ACC112 (cell line): ENCODE data around the gene ATAD5.
A peak's percentile ranks its signal among the peaks of the same experiment; 100 is the strongest.

Experiments used
- H2AFZ ChIP-seq: fragments of 200-600 bp; sonication (generic); one replicate; pipeline ENCODE4 v1.6.0; 2017; ENCODE audit warnings: antibody characterized with exemption, low read length; ENCODE audit not compliant: unreplicated experiment
- H3K27ac ChIP-seq: fragments of 200-600 bp; sonication (generic); 2 replicates; pipeline ENCODE4 v1.5.1; 2014; ENCODE audit warnings: low read depth, mild to moderate bottlenecking, antibody characterized with exemption, low read length, moderate library complexity
- H3K27me3 ChIP-seq: fragments of 200-600 bp; sonication (generic); 2 replicates; pipeline ENCODE4 v1.6.1; 2014; ENCODE audit warnings: mild to moderate bottlenecking, antibody characterized with exemption, low read length, moderate library complexity, mixed read lengths; ENCODE audit not compliant: insufficient read depth
- H3K36me3 ChIP-seq: fragments of 200-600 bp; sonication (generic); 2 replicates; pipeline ENCODE4 v1.6.1; 2016; ENCODE audit warnings: mild to moderate bottlenecking, antibody characterized with exemption, low read length, moderate library complexity, mixed read lengths; ENCODE audit not compliant: insufficient read depth
- H3K4me1 ChIP-seq: fragments of 200-600 bp; sonication (generic); one replicate; pipeline ENCODE4 v1.6.1; 2016; ENCODE audit warnings: low read length, mixed read lengths; ENCODE audit not compliant: insufficient read depth, unreplicated experiment, control insufficient read depth
- H3K4me3 ChIP-seq: fragments of 200-600 bp; sonication (generic); 2 replicates; pipeline ENCODE4 v1.5.1; 2014; ENCODE audit warnings: mild to moderate bottlenecking, low read depth, low read length
- H3K79me2 ChIP-seq: fragments of 200-600 bp; sonication (generic); one replicate; pipeline ENCODE4 v1.6.0; 2016; ENCODE audit warnings: low read length; ENCODE audit not compliant: control insufficient read depth, unreplicated experiment, insufficient read depth

Gene ATAD5

GRCh38 chr17:30831663-30832437, at the start of gene ATAD5:
Gene ATAD5, plus strand, starts transcription at chr17:30831966. Its CDS starts 382 bp downstream, at chr17:30832348.
- peaks cover 26% of the 10 kb centered on the region for H3K79me2 ChIP-seq
- peaks cover 5% of the 10 kb centered on the region for H3K4me1 ChIP-seq
- H3K27me3 ChIP-seq, result no peaks in the 10 kb centered on the region
- peak within 1 kb of the TSS; percentile 91 for H2AFZ ChIP-seq
- H3K27ac ChIP-seq, result peak within 1 kb of the TSS; percentile 40
- peak within 1 kb of the TSS; percentile 89 for H3K4me3 ChIP-seq
- H3K36me3 ChIP-seq, result no peaks in the 10 kb centered on the region

DNA sequence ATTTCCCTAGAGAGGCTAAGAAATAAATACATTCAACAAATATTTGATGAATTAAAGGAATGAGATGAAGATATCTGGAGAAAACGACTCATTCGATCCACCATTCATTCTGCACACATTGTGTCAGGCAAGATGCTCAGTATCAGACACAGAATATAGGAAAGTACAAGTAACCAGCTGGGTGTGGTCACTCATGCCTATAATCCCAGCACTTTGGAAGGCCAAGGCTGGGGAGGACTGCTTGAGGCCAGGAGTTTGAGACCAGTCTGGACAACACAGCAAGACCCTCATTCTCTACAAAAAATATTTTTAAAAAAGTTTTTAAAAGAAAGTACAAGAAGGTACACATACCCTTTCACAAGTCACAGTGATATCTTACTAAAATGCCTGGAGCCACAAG, 49.6 kb upstream of the ATAD5 start:
- Histone ChIP-seq H3K27me3 (no peaks in the 10 kb centered on the region), H2AFZ (no peak overlapping the region), H3K27ac (no peak overlapping the region), H3K4me1 (no peaks in the 10 kb centered on the region), H3K4me3 (no peak overlapping the region), H3K36me3 (peaks cover 14% of the 10 kb centered on the region), H3K79me2 (no peaks in the 10 kb centered on the region)

DNA sequence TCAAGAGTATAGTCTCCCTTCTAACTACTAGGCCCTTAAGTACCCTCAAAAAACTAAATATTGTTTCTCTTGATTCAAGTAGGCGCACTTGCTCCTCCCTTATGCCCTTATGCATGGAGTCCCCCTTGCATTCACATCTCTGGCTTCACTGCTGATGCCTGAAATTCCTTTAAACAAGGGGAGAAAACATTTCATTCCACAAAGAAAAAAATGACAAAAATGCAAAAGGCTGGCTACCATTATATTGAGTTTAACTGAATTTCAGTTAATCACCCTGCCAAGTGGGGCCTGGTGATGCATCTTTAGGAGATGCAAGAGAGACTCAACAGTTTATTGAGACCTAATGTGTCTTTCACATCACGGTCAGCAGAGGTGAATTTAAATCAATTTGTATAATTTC, 42.8 kb upstream of the ATAD5 start:
- Histone ChIP-seq H3K4me3 (no peak overlapping the region), H3K27me3 (no peaks in the 10 kb centered on the region), H3K4me1 (no peaks in the 10 kb centered on the region), H2AFZ (no peak overlapping the region), H3K36me3 (peaks cover 24% of the 10 kb centered on the region), H3K79me2 (no peaks in the 10 kb centered on the region), H3K27ac (no peak overlapping the region)

DNA sequence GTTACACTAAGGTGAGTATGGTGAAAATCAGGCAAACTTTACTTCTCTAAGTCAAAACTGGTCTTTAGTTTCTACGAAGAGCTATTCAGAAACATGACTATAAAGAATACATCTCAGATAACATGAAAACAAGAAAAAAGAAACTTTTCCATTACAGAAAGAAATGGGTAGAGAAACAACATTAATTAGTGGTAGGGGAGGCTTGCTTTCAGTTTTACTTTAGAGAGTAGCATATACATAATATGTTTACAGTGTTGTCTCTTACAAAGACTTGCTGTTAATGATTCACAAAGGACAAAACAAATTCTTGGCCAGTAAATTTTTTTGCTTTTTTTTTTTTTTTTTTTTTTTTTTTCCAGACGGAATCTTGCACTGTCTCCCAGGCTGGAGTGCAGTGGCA, 41.5 kb upstream of the ATAD5 start:
- no peak overlapping the region for H2AFZ ChIP-seq
- H3K36me3 ChIP-seq, result peaks cover 24% of the 10 kb centered on the region
- peak overlapping the region; percentile 13 for H3K27ac ChIP-seq
- H3K4me3 ChIP-seq, result no peak overlapping the region
- H3K79me2 ChIP-seq, result no peaks in the 10 kb centered on the region
- no peaks in the 10 kb centered on the region for H3K4me1 ChIP-seq
- H3K27me3 ChIP-seq, result no peaks in the 10 kb centered on the region

- Histone ChIP-seq H3K36me3 (peaks cover 24% of the 10 kb centered on the region), H3K79me2 (no peaks in the 10 kb centered on the region), H3K4me1 (no peaks in the 10 kb centered on the region), H3K27ac (no peak overlapping the region), H2AFZ (no peak overlapping the region), H3K4me3 (no peak overlapping the region), H3K27me3 (no peaks in the 10 kb centered on the region)
These were observed 38.3 kb upstream of the ATAD5 start for GRCh38 chr17:30793282-30793977.

DNA sequence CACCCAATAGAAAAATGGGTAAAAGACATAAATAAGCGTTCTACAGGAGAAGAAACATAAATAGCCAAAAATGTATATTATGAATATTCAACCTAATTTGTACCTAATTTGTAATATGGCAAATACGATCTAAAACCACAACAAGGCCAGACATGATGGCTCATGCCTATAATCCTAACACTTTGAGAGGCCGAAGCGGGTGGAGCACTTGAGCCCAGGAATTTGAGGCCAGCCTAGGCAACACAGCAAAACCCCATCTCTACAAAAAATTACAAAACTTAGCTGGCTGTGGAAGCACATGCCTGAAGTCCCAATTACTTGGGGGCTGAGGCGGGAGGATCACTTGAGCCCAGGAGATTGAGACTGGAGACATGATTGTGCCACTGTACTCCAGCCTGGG, 37.4 kb upstream of the ATAD5 start:
- no peak overlapping the region for H3K27ac ChIP-seq
- no peaks in the 10 kb centered on the region for H3K4me1 ChIP-seq
- H3K27me3 ChIP-seq, result no peaks in the 10 kb centered on the region
- no peaks in the 10 kb centered on the region for H3K79me2 ChIP-seq
- no peak overlapping the region for H3K4me3 ChIP-seq
- no peak overlapping the region for H2AFZ ChIP-seq
- H3K36me3 ChIP-seq, result peaks cover 20% of the 10 kb centered on the region

GRCh38 chr17:30796016-30796415, 35.8 kb upstream of the ATAD5 start:
- no peaks in the 10 kb centered on the region for H3K27me3 ChIP-seq
- 0 out of 2 replicates have a peak, but pooled peaks cover 13% of the 10 kb centered on the region for H3K36me3 ChIP-seq
- no peaks in the 10 kb centered on the region for H3K79me2 ChIP-seq
- H2AFZ ChIP-seq, result no peak overlapping the region
- peaks cover 5% of the 10 kb centered on the region for H3K4me1 ChIP-seq
- H3K4me3 ChIP-seq, result no peak overlapping the region
- H3K27ac ChIP-seq, result no peak overlapping the region

GRCh38 chr17:30801671-30802070, 30.1 kb upstream of the ATAD5 start:
- Histone ChIP-seq H3K27ac (no peak overlapping the region), H3K36me3 (peaks cover 7% of the 10 kb centered on the region; the same call in 1 of the 2 replicates), H3K4me3 (no peak overlapping the region), H3K27me3 (no peaks in the 10 kb centered on the region), H3K4me1 (peaks cover 5% of the 10 kb centered on the region), H3K79me2 (no peaks in the 10 kb centered on the region), H2AFZ (no peak overlapping the region)

DNA sequence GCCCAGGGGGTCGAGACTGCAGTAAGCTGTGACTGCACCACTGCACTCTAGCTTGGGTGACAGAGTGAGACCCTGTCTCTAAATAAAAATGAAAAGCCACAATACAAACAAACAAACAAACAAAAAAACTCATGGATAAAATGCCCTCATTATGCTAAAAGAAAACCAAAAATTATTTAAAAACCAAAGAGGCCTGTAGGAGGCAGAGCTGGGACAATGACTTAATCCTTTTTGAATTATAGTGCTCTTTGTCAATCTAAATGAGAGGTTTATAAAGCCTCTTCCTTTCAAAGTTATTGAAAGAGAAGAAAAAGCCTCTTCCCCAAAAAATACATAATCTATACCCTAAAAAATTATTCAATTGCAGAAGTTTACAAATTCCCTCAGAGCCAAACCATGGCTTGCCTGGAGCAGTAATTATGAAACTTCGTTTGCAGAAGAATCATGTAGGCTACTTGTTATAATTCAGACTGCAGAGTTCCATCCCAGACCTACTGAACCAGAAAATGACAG, 25.8 kb upstream of the ATAD5 start:
- Histone ChIP-seq H3K36me3 (peaks cover 7% of the 10 kb centered on the region; the same call in 1 of the 2 replicates), H2AFZ (no peak overlapping the region), H3K27me3 (no peaks in the 10 kb centered on the region), H3K4me1 (no peaks in the 10 kb centered on the region), H3K4me3 (no peak overlapping the region), H3K27ac (no peak overlapping the region), H3K79me2 (peaks cover 7% of the 10 kb centered on the region)

DNA sequence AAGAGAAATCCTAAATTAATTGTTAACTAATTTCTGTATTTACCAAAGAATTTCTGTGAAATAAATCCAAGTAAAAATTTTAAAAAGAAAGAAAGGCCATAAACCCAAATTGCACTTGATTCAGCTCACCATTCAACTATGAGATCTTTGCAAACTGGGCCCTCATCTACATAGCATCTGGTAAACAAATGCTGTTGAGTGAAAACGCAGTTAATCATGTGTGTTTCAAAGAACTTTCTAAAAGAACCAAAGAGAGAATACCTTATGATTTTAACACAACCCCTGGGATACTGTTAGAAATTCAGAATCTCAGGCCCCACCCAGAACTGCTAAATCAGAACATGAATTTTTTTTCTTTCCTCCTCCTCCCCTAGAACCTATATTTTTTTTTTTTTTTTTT, 23.9 kb upstream of the ATAD5 start:
- no peaks in the 10 kb centered on the region for H3K27me3 ChIP-seq
- H3K79me2 ChIP-seq, result peaks cover 13% of the 10 kb centered on the region
- H3K4me3 ChIP-seq, result no peak overlapping the region
- H2AFZ ChIP-seq, result no peak overlapping the region
- no peak overlapping the region for H3K27ac ChIP-seq
- peaks cover 9% of the 10 kb centered on the region for H3K4me1 ChIP-seq
- peaks cover 4% of the 10 kb centered on the region; the same call in 1 of the 2 replicates for H3K36me3 ChIP-seq
